Measurements from ENCODE around the gene SMPD3. TPM values are rescaled to one million over a fixed set of nuclear protein-coding genes. Genes with fewer than 3 reads are reported as not detected.

SMPD3 gene
- total RNA-seq, 1 donor = 2.6 TPM

DNA sequence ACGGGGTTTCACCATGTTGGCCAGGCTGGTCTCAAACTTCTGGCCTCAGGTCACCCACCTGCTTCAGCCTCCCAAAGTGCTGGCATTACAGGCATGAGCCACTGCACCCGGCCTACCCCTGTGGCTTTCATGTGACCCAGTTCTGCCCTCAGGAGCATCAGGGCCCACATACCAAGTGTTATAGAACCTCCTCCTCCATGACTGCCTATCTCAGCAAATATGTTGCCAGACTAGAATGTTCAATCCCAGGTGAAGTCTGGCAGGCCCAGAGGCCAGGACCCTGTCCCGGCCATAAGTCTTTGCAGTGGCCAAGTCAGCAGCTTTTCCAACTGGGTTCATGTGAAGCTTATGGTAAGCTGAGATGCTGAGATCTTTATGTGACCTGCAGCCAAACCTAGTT, 9.8 kb upstream of the SMPD3 start:
- no peaks in the 10 kb centered on the region for H3K9me3 ChIP-seq (ENCODE audit: low read depth, low read length)
- no peak overlapping the region for H3K4me3 ChIP-seq (ENCODE audit: low read length)
- H3K4me1 ChIP-seq (ENCODE audit: insufficient read depth, low read length) = peaks cover 6% of the 10 kb centered on the region
- no peaks in the 10 kb centered on the region for H3K27me3 ChIP-seq (ENCODE audit: insufficient read depth, low read length)

GRCh38 chr16:68455631-68456030, 7.3 kb upstream of the SMPD3 start:
- Histone ChIP-seq H3K27me3 (ENCODE audit: insufficient read depth, low read length) (no peaks in the 10 kb centered on the region), H3K4me1 (ENCODE audit: insufficient read depth, low read length) (peaks cover 6% of the 10 kb centered on the region), H3K4me3 (ENCODE audit: low read length) (no peak overlapping the region), H3K9me3 (ENCODE audit: low read depth, low read length) (no peaks in the 10 kb centered on the region)

GRCh38 chr16:68454920-68455435, 6.7 kb upstream of the SMPD3 start:
- no peaks in the 10 kb centered on the region for H3K27me3 ChIP-seq (ENCODE audit: insufficient read depth, low read length)
- peaks cover 6% of the 10 kb centered on the region for H3K4me1 ChIP-seq (ENCODE audit: insufficient read depth, low read length)
- H3K4me3 ChIP-seq (ENCODE audit: low read length) = no peak overlapping the region
- no peaks in the 10 kb centered on the region for H3K9me3 ChIP-seq (ENCODE audit: low read depth, low read length)

- Histone ChIP-seq H3K9me3 (ENCODE audit: low read depth, low read length) (no peaks in the 10 kb centered on the region), H3K4me3 (ENCODE audit: low read length) (no peak overlapping the region), H3K27me3 (ENCODE audit: insufficient read depth, low read length) (no peaks in the 10 kb centered on the region), H3K4me1 (ENCODE audit: insufficient read depth, low read length) (peaks cover 12% of the 10 kb centered on the region)
Observed at GRCh38 chr16:68453816-68454215, 5.5 kb upstream of the SMPD3 start.

DNA sequence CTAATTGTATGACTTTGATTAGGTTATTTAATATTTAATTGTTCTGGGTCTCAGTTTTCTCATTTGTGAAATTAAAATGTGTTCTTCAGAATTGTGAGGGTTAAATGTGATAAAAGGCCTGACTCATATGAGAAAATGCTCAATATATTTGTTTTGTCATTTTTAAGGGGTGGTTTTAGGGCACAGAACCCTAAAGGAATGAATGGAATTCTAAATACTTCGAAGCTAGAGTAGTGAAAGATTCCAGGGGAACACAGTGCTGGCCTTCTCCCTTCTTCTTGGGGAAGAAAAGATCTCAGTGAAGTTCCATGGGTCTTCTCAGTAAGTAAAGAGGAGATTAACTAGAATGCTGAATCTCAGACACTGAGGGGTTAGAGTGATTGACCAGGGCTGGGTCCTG, 3.9 kb upstream of the SMPD3 start:
- H3K4me3 ChIP-seq (ENCODE audit: low read length) = no peak overlapping the region
- H3K4me1 ChIP-seq (ENCODE audit: insufficient read depth, low read length) = peaks cover 26% of the 10 kb centered on the region
- peaks cover 3% of the 10 kb centered on the region for H3K27me3 ChIP-seq (ENCODE audit: insufficient read depth, low read length)
- no peaks in the 10 kb centered on the region for H3K9me3 ChIP-seq (ENCODE audit: low read depth, low read length)

GRCh38 chr16:68451676-68452075, 3.4 kb upstream of the SMPD3 start:
- Histone ChIP-seq H3K27me3 (ENCODE audit: insufficient read depth, low read length) (peaks cover 4% of the 10 kb centered on the region), H3K9me3 (ENCODE audit: low read depth, low read length) (no peaks in the 10 kb centered on the region)

DNA sequence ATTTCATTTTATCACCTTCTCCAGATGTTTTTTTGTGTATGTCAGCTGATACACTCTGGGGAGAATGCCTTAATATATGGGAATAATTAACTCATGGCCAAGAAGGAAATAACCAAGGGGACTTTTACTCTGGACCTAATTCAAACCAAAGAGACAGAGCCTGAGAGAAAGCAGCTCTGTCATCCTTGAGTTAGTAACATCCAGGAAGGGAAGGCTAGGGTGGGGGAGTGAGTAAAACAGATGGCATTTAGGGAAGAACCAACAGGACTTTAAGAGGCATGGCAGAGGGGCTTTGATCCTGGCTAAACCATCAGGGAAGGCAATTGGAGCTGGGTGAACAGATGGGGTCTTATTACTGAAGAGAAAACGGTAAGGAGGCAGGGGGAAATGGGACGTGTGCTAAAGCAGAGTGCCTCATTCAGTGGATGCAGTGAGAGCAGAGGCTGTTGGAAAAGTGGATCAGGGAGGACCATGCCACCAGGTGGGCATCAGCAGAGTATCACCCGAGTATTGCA, 2.5 kb upstream of the SMPD3 start:
- no peaks in the 10 kb centered on the region for H3K9me3 ChIP-seq (ENCODE audit: low read depth, low read length)
- H3K27me3 ChIP-seq (ENCODE audit: insufficient read depth, low read length) = peaks cover 13% of the 10 kb centered on the region
- H3K4me3 ChIP-seq (ENCODE audit: low read length) = no peak overlapping the region
- H3K4me1 ChIP-seq (ENCODE audit: insufficient read depth, low read length) = peaks cover 32% of the 10 kb centered on the region

More at GRCh38 chr16:68451676-68452075, 3.4 kb upstream of the SMPD3 start:
- no peak overlapping the region for H3K4me3 ChIP-seq (ENCODE audit: low read length)
- H3K4me1 ChIP-seq (ENCODE audit: insufficient read depth, low read length) = peaks cover 30% of the 10 kb centered on the region

- Histone ChIP-seq H3K4me1 (ENCODE audit: insufficient read depth, low read length) (peaks cover 26% of the 10 kb centered on the region), H3K4me3 (ENCODE audit: low read length) (peak overlapping the region; percentile 36), H3K27me3 (ENCODE audit: insufficient read depth, low read length) (peaks cover 36% of the 10 kb centered on the region), H3K9me3 (ENCODE audit: low read depth, low read length) (no peaks in the 10 kb centered on the region)
Observed at GRCh38 chr16:68447653-68448359, 502 bp downstream of the SMPD3 start.

- peaks cover 26% of the 10 kb centered on the region for H3K4me1 ChIP-seq (ENCODE audit: insufficient read depth, low read length)
- peaks cover 42% of the 10 kb centered on the region for H3K27me3 ChIP-seq (ENCODE audit: insufficient read depth, low read length)
- H3K4me3 ChIP-seq (ENCODE audit: low read length) = no peak overlapping the region
- H3K9me3 ChIP-seq (ENCODE audit: low read depth, low read length) = no peaks in the 10 kb centered on the region
Observed at GRCh38 chr16:68446681-68447652, 1.3 kb downstream of the SMPD3 start.

DNA sequence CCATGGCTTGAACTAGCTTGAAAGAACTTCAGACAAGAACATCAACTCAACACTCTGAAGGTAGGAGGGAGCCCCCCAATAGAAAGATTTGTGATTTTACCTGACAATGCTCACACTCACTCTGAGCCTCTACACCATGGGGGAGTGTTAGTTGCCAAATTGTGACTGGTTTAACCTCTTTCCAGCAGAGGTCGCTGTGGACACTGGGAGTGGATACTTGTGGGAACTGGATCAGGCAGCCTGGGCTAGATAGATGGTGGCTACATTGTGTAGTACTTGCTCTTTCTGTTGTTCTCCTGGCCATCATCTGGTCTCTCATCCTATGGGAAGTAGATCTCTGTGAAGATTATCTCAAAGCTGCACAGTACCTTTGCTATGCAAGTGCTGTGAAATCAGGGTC, 2.9 kb downstream of the SMPD3 start:
- Histone ChIP-seq H3K9me3 (ENCODE audit: low read depth, low read length) (no peaks in the 10 kb centered on the region), H3K27me3 (ENCODE audit: insufficient read depth, low read length) (peaks cover 52% of the 10 kb centered on the region), H3K4me3 (ENCODE audit: low read length) (no peak overlapping the region), H3K4me1 (ENCODE audit: insufficient read depth, low read length) (peaks cover 26% of the 10 kb centered on the region)

DNA sequence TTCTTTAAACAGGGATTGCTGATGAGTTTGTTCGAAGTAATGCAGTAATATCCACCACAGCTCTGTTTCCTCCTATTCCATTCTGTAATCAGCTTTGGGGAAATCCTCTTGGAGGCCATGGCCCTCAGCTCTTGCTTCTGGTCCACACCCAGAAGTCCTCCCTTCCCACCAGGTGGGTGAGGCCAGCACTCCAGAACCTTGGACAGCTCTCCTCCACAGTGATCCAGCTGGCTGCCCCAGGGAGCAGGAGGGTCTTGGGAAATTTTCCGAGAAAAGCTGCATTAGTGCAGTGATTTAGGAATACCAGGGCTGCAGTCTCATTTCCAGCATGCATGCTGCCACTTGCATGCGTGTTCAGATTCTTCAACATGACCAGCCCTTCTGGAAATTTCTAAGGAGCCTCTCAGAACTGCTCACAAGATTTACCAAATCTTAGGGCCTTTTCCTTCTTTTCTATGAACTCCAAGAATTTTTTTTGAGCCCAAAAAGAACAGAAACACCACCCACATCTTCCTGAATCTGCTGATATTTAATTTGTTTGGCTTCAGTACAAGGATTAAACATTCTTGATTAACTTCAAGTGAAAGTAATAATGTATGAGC, 4.2 kb downstream of the SMPD3 start:
- Histone ChIP-seq H3K4me3 (ENCODE audit: low read length) (no peak overlapping the region), H3K27me3 (ENCODE audit: insufficient read depth, low read length) (peaks cover 52% of the 10 kb centered on the region), H3K9me3 (ENCODE audit: low read depth, low read length) (no peaks in the 10 kb centered on the region), H3K4me1 (ENCODE audit: insufficient read depth, low read length) (peaks cover 23% of the 10 kb centered on the region)

- H3K27me3 ChIP-seq (ENCODE audit: insufficient read depth, low read length) = peaks cover 6% of the 10 kb centered on the region
Observed at GRCh38 chr16:68436581-68436980, 11.7 kb downstream of the SMPD3 start.

GRCh38 chr16:68434624-68435210, 13.6 kb downstream of the SMPD3 start:
- no peaks in the 10 kb centered on the region for H3K4me1 ChIP-seq (ENCODE audit: insufficient read depth, low read length)
- no peaks in the 10 kb centered on the region for H3K27me3 ChIP-seq (ENCODE audit: insufficient read depth, low read length)
- no peaks in the 10 kb centered on the region for H3K9me3 ChIP-seq (ENCODE audit: low read depth, low read length)
- H3K4me3 ChIP-seq (ENCODE audit: low read length) = no peak overlapping the region

More at GRCh38 chr16:68436581-68436980, 11.7 kb downstream of the SMPD3 start:
- Histone ChIP-seq H3K4me1 (ENCODE audit: insufficient read depth, low read length) (no peaks in the 10 kb centered on the region), H3K9me3 (ENCODE audit: low read depth, low read length) (no peaks in the 10 kb centered on the region), H3K4me3 (ENCODE audit: low read length) (no peak overlapping the region)

DNA sequence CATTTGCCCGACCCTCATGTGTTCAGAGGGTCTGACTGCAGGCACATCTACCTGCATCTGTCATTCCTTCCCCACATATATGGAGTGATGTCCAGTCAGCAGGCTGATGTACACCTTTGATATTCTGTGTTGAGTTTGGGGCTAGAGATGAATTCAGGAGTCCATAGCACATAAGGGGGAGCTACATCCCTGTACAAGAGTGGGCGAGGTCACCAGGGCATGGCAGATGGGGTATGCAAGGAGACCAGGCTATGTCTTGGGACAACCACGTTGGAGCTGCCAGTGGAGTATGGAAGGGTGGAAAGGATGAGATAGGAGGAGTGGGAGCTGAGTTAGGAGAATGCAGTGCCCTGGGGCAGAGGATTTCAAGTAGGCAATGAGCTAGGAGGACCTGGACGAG, 15.0 kb downstream of the SMPD3 start:
- H3K4me1 ChIP-seq (ENCODE audit: insufficient read depth, low read length) = no peaks in the 10 kb centered on the region
- no peaks in the 10 kb centered on the region for H3K9me3 ChIP-seq (ENCODE audit: low read depth, low read length)
- H3K4me3 ChIP-seq (ENCODE audit: low read length) = no peak overlapping the region
- no peaks in the 10 kb centered on the region for H3K27me3 ChIP-seq (ENCODE audit: insufficient read depth, low read length)
